ENCODE data around the gene GNG8. TPM values are rescaled to one million over a fixed set of nuclear protein-coding genes. Genes with fewer than 3 reads are reported as not detected.

GNG8 gene
- total RNA-seq, 1 donor from 2014 or later = not detected

DNA sequence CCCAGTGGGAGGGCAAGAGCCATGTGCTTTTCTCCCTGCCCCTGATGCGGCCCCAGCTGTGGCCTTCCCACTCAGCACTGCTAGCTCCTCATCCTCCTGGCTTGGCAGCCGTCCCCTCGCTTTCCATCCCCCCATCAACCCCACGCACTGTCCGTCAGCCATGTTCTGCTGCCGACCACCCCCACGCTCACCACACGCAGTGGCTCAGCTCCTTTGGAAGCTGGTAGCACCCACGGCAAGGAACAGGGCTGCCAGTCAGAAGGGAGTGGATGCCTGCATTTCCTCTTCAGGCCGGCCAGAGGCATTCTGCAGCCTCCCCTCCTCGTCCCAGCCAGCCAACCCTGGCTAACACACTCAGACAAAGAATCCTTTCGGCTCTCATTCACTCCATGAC is 28.6 kb downstream of the GNG8 start:
- intact Hi-C loops (cut with DNase I) = no loop called here

DNA sequence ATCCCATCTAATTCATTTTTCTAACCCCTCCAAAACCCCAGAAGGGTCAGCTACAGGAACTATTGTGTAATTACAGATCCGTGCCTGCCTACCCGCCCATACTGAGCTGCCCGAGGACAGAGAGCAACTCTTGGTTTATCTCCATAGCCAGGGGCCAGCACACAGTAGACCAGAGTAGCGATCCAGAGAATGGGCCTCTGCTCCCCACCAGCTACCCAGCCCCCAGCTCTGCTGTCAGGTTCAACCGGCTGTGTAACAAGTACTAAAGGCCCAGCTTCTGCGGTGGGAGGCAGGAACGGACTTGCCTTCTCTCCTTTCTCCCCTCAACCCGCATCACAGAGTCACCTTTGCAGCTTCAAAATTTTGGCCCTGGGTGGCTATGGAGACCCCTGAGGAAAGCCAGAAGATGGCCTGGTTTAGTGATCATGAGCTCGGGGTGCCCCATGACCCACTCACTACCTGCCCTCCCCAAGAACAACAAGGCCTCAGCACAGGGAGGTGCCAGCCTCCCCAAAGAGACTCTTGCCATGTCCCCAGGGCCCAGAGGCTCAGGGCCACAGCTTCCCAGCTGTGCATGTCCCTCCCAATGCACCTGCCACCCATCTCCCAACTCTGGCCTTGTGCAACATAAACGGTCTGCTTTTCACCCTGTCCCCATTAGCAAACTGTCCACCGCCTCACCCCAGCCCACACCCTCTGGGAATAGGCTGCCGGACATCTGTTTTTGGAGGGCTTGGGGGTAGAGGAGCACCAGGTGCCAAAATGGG is 29.1 kb downstream of the GNG8 start:
- peak; percentile 29 for DNase-seq (ENCODE audit: low spot score)
- intact Hi-C loops (cut with DNase I) = no loop called here

More for the DNA sequence above, 28.6 kb downstream of the GNG8 start:
- peak; percentile 55 for DNase-seq (ENCODE audit: low spot score)

- intact Hi-C loops (cut with DNase I) = no loop called here
- no peak for DNase-seq (ENCODE audit: low spot score)
These were observed 30.0 kb downstream of the GNG8 start for GRCh38 chr19:46606019-46606418.

- DNase-seq (ENCODE audit: low spot score) = no peak
- intact Hi-C loops (cut with DNase I) = no loop called here
These were observed 30.6 kb downstream of the GNG8 start for GRCh38 chr19:46605356-46605821.

GRCh38 chr19:46604781-46605355 is 31.1 kb downstream of the GNG8 start:
- intact Hi-C loops (cut with DNase I) = no loop called here
- no peak for DNase-seq (ENCODE audit: low spot score)

DNA sequence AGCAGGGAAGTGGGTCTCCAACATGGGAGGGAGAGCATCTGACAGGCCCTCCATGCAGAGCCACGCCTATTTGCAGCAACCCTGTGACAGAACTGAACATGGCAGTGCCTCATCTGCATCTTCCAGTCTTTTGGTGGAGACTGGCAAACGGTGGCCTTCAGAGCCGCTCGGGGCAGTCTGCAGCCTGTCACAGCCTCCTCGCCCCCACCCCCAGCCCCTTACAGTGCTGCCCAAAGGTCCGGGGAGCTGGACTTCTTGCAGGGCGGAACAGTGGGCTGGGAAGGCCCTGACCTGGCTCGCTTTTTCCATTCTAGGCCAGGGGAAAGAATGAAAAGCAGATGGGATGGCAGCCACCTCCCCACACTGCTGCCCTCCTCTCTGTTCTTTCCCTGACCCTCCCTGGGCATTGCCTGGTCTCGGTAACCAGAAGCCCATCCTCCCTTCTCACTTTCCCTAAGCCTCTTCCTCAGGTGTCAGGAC is 32.2 kb downstream of the GNG8 start:
- no peak for DNase-seq (ENCODE audit: low spot score)
- intact Hi-C loops (cut with DNase I) = no loop called here

- no peak for DNase-seq (ENCODE audit: low spot score)
- intact Hi-C loops (cut with DNase I) = no loop called here
These were observed 32.8 kb downstream of the GNG8 start for GRCh38 chr19:46603195-46603637.

GRCh38 chr19:46602392-46603194 is 33.4 kb downstream of the GNG8 start:
- intact Hi-C loops (cut with DNase I) = no loop called here
- no peak for DNase-seq (ENCODE audit: low spot score)

DNA sequence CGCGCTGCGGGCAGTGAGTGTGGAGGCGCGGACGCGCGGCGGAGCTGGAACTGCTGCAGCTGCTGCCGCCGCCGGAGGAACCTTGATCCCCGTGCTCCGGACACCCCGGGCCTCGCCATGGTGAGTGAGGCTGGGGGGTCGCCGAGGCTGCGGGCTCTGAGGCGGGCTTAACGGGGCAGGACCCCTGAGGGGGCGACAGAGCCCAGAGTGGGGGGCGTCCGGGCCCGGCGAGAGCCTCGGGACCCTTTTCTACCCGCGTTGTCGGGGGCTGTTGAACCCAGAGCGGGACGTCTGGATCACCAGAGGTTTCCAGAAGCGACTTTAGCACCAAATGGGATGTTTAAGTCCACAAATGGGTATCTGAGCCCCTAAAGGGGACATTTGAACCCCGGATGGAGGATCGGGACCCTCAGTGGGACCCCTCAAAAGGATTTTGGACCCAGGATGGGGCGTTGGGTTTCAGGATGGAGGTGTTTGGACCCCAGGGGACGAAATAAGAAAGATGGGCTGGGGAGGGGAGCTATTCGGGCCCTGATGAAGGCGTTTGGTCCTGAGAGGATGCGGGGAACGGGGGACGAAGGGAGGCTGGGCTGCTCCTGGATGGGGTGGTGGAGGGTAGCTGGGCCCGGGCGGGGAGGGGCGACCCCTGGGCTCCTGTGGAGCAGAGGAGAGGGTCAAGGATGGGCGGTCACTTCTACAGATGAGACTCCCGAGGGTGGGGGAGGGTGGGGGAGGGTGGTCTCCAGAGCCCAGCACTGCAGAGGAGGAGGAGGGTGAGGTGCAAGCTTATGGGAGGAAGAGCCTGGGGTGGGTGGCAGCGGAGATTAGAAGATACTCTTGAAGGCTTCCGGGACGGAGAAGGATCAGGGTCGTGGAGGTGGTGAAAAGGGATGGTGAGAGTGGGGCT is 34.4 kb downstream of the GNG8 start, which contains the start of gene CALM3:
Gene CALM3, plus strand, starts transcription at position 13 of the 907 bp plus-strand sequence. Its CDS starts 105 bp downstream, at position 118.
- intact Hi-C loops (cut with DNase I) = no loop called here
- no peak for DNase-seq (ENCODE audit: low spot score)

DNA sequence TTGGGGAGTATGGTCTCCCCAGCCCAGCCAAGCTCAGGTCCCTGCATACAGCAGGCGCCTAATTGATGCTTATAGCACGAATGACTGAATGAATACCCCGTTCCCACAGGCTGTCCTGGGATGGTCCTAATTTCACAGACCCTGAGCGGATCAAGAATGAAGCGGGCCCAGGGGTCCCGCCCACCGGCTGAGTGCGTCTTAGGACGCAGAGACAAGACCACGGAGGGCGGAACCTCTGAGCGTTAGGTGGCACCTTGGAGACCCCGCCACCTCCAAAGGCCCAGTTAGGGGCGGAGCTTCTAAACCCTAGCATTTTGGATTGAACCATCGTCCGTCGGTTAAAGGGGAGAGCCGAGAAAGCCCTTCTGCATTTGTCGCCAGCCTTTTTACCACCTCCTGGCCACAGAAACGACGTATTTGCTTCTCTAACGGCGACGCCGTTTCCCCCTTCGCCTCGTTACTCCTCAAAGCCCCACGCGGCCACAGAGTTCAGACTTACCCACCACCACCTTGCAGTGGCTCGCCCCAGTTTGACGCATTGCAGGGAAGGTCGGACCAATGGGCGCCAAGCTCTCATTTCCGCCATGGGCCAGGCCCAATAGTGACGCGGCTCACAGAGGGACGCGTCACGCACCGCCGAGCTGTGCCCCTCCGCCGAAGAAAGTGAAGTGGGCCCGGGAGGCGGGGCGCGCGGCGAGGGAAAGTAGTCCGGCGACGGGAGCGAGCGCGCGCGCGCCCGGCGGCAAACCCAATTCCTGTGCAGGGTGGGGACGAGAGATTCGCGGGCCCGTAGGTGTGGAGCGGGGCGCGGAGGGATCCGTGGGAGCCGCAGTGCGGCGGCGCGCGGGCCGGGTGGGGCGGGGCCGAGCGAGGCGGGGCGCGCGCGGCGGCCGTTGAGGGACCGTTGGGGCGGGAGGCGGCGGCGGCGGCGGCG is 35.4 kb downstream of the GNG8 start:
- intact Hi-C loops (cut with DNase I) = no loop called here
- DNase-seq (ENCODE audit: low spot score) = peak; percentile 98

DNA sequence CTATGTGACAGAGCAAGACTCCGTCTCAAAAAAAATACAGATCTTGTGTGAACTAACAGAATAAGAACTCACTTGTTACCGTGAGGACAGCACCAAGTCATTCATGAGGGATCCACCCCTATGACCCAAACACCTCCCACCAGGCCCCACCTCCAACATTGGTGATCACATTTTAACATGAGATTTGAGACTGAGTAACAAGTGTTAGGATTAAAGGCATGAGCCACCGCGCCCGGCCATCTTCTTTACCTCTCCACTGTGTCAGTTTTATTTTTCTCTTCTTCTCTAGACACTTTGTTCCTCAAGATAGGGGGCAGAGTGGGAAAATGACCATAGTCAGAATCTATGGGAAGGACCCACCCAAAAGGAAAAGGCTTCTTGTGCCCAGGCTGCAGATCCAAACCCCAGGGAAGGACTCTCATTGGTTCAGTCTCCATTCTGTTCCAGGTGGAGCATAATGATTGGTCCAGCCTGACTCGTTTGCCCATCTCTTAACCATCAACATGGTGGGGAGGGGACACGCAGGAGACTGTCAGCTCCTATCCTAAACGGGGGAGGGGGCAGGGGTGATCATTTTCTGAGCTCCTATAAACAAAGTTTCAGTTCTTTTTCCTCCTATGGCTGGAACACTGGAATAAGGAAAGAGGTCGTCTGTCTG is 36.2 kb downstream of the GNG8 start:
- intact Hi-C loops (cut with DNase I) = no loop called here
- no peak for DNase-seq (ENCODE audit: low spot score)

DNA sequence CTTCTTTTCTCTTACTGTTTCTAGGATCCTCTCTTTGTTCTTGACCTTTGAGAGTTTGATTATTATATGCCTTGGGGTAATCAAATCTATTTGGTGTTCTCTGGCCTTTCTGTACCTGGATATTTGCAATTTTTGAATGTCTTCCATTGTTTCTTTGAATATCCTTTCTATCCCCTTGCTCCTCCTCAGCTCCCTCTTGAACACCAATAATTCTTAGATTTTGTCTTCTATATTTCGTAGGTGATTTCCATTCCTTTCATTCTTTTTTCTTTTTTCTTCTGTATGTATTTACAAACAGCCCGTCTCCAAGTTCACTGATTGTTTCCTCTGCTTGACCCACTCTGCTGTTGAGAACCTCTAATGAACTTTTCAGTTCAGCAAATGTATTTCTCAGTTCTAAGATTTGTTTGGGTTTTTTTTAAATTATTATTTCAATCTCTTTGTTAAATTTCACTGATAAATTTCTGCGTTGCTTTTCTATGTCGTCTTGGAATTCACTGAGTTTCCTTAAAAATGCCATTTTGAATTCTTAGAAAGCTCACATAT is 37.6 kb downstream of the GNG8 start:
- intact Hi-C loops (cut with DNase I) = no loop called here
- DNase-seq (ENCODE audit: low spot score) = no peak

DNA sequence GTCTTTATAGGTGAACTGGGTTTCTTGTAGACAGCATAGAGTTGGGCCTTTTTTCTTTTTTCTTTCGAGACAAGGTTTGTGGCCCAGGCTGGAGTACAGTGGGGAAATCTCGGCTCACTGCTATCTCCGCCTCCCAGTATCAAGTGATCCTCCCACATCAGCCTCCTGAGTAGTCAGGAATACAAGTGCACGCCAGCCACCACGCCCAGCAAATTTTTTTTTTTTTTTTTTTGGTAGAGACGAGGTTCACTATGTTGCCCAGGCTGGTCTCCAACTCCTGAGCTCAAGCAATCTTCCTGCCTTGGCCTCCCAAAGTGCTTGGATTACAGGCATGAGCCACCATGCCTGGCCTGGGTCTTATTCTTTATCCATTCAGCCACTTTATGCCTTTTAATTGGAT is 40.0 kb downstream of the GNG8 start:
- intact Hi-C loops (cut with DNase I) = no loop called here
- DNase-seq (ENCODE audit: low spot score) = no peak

- intact Hi-C loops (cut with DNase I) = no loop called here
- no peak for DNase-seq (ENCODE audit: low spot score)
These were observed 44.1 kb downstream of the GNG8 start for GRCh38 chr19:46591870-46592269.

- DNase-seq (ENCODE audit: low spot score) = no peak
- intact Hi-C loops (cut with DNase I) = no loop called here
These were observed 44.7 kb downstream of the GNG8 start for GRCh38 chr19:46591254-46591653.

DNA sequence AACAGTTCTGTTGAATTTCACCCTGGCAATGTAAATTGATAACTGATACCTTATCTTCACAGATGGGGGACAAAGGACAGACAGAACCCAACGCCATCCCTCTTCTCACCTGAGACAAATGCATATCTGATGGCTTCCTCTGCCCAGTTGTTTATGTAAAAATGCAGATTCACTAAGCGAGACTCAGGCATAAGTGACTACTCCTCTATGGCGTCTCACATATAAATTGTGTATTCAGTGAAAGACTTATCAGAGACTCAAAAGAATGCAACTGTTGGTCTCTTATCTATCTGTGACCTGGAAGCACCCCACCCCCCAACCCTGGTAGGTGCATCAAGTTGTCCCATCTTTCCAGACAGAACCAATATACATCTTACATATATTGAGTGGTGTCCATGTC is 48.1 kb downstream of the GNG8 start:
- no peak for DNase-seq (ENCODE audit: low spot score)

DNA sequence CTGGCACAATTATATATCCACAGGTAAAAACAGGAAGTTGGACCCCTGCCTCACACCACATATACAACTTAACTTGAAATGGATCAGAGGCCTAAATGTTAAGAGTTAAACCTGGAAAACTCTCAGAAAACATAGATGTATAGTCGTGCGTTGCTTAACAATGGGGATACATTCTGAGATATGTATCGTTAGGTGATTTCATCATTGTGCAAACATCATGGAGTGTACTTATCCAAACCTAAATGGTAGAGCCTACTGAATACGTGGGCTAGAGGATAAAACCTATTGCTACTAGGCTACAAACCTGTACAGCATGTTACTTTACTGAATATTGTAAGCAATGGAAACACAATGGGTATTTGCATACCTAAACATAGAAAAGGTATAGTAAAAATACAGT is 49.7 kb downstream of the GNG8 start:
- no peak for DNase-seq (ENCODE audit: low spot score)
- intact Hi-C loops (cut with DNase I) = no loop called here

More for the DNA sequence above, 48.1 kb downstream of the GNG8 start:
- intact Hi-C loops (cut with DNase I) = no loop called here
